K562 (cell line): ENCODE data around the gene NACC1. TPM values are rescaled to one million over a fixed set of nuclear protein-coding genes. Genes with fewer than 3 reads are reported as not detected.

ENCODE experiments used
- ATF2 ChIP-seq: sonication (generic); formaldehyde crosslinking; IDR thresholded peaks from 2 replicates; pipeline ENCODE4 v1.8.1; 2022; ENCODE audit warnings: missing genetic modification reagents
- CBFA2T2 ChIP-seq: fragments of 450-650 bp; conservative IDR thresholded peaks from 2 replicates; pipeline ENCODE4 v1.6.1; 2017; ENCODE audit warnings: mild to moderate bottlenecking
- COPS2 ChIP-seq: fragments of 450-650 bp; conservative IDR thresholded peaks from 2 replicates; pipeline ENCODE4 v1.6.1; 2016; ENCODE audit warnings: mild to moderate bottlenecking, moderate library complexity
- GMEB1 ChIP-seq: fragments of 250-450 bp; sonication (Bioruptor Pico); IDR thresholded peaks from 2 replicates; pipeline ENCODE4 v1.4.0; 2020; ENCODE audit warnings: mild to moderate bottlenecking
- NCOA4 ChIP-seq: fragments of 450-650 bp; IDR thresholded peaks from 2 replicates; pipeline ENCODE4 v1.6.1; 2018; ENCODE audit warnings: mild to moderate bottlenecking; ENCODE audit not compliant: partially characterized antibody
- NFYB ChIP-seq: IDR thresholded peaks from 2 replicates; pipeline ENCODE4 v1.6.1; 2011; ENCODE audit warnings: mild to moderate bottlenecking, moderate library complexity; ENCODE audit not compliant: insufficient read length; ENCODE audit errors: extremely low read depth
- NR2C2 ChIP-seq, 2 experiments: fragments of 200-800 bp in 1 of 2; sonication (Bioruptor generic) in 1 of 2; sonication (generic) in 1 of 2; formaldehyde crosslinking in 1 of 2; IDR thresholded peaks; 2 replicates each; pipeline versions ENCODE4 v1.6.1 to v1.8.0; 2016 to 2022; ENCODE audit warnings: mild to moderate bottlenecking in 1 of 2, missing compliant biosample characterization in 1 of 2, missing genetic modification characterization in 1 of 2, missing genetic modification reagents in 1 of 2
- POLR2H ChIP-seq: IDR thresholded peaks from 2 replicates; pipeline ENCODE4 v1.6.1; 2016; ENCODE audit warnings: missing genetic modification characterization, low read depth, mild to moderate bottlenecking, control low read depth, missing compliant biosample characterization, moderate library complexity
- PTRF ChIP-seq: fragments of 450-650 bp; IDR thresholded peaks from 2 replicates; pipeline ENCODE4 v1.6.1; 2016; ENCODE audit warnings: mild to moderate bottlenecking, missing genetic modification characterization, missing compliant biosample characterization
- ZNF277 ChIP-seq: fragments of 250-450 bp; sonication (Bioruptor Pico); IDR thresholded peaks from 2 replicates; pipeline ENCODE4 v1.8.0; 2022; ENCODE audit warnings: inconsistent platforms, mild to moderate bottlenecking, moderate library complexity, borderline replicate concordance
- ZNF318 ChIP-seq, 2 experiments: fragments of 450-650 bp; IDR thresholded peaks; 2 replicates each; pipeline ENCODE4 v1.6.1; 2016; ENCODE audit warnings: mild to moderate bottlenecking in 2 of 2, borderline replicate concordance in 1 of 2, low read depth in 1 of 2, moderate library complexity in 1 of 2
- polyA plus RNA-seq, 8 experiments: library from polyadenylated mRNA; depleted of rRNA in 4 of 8; stranded (reverse) in 5 of 8; unstranded in 3 of 8; fragments of >200 nt; fragmentation: Nextera tagmentation in 2 of 8; fragmentation: Illumina TruSeq in 1 of 8; extraction: Ambion mirVana in 2 of 8; extraction: Trizol in 1 of 8; gene quantifications; 2 replicates each; pipeline versions ENCODE4 v1.2.1 to v1.2.3, GENCODE V29; 2011 to 2014; ENCODE audit warnings: inconsistent platforms in 1 of 8, missing spikeins in 1 of 8
- total RNA-seq, 7 experiments: library from RNA; depleted of rRNA in 6 of 7; stranded (reverse); fragments of >200 nt in 6 of 7; fragmentation: Illumina TruSeq in 2 of 7; extraction: Trizol in 2 of 7; gene quantifications; 2 replicates each; pipeline versions ENCODE4 v1.2.1 to v1.2.3, GENCODE V29; 2011 to 2021; ENCODE audit warnings: low replicate concordance in 1 of 7

The NACC1 gene
- total and polyA plus RNA-seq, 9 of the 15 experiments (the other 6 are each of a cell fraction or from before 2014, with no cell fraction given) = 0.04 to 96.6 (median 25.8) TPM

GRCh38 chr19:13118424-13119193, 545 bp downstream of the NACC1 start (continued):
- TF ChIP-seq ATF2 (CRISPR knock-in tag) = no peak
- no peak for TF ChIP-seq PTRF (tag)
- no peak for TF ChIP-seq NR2C2 (CRISPR knock-in tag; IDR thresholded peaks at IDR 0.05)
- TF ChIP-seq NR2C2 (tag; IDR thresholded peaks at IDR 0.05) = no peak; the same call in 1 of the 2 replicates
- no peak for TF ChIP-seq ZNF277 (CRISPR knock-in tag)
- TF ChIP-seq COPS2 = no peak
- TF ChIP-seq NFYB = no peak
- TF ChIP-seq ZNF318 (IDR thresholded peaks at IDR 0.05; ENCODE audit: borderline replicate concordance in 1 of 2, low read depth in 1 of 2) = no peak
- no peak for TF ChIP-seq NCOA4
- no peak for TF ChIP-seq GMEB1
- no peak for TF ChIP-seq POLR2H (tag)
- no peak for TF ChIP-seq CBFA2T2
